Suprapubic skin (tissue), 4 donors: ENCODE data around the gene MKX. TPM values are rescaled to one million over a fixed set of nuclear protein-coding genes. Genes with fewer than 3 reads are reported as not detected.

Experiments used
- DNase-seq, 2 donors: peaks; one replicate each; pipeline ENCODE4 v3.0.0-alpha.2; 2019; ENCODE audit warnings: low spot score in 2 of 2
- H3K27ac ChIP-seq: fragments of 200-600 bp; sonication (generic); one replicate; pipeline ENCODE4 v1.5.1; 2019
- H3K27me3 ChIP-seq: fragments of 200-600 bp; sonication (generic); one replicate; pipeline ENCODE4 v1.5.1; 2019
- H3K36me3 ChIP-seq: fragments of 200-600 bp; sonication (generic); one replicate; pipeline ENCODE4 v1.5.1; 2019
- H3K4me1 ChIP-seq: fragments of 200-600 bp; sonication (generic); one replicate; pipeline ENCODE4 v1.5.1; 2019
- H3K4me3 ChIP-seq: fragments of 200-600 bp; sonication (generic); one replicate; pipeline ENCODE4 v1.5.1; 2019; ENCODE audit warnings: mild to moderate bottlenecking
- H3K9me3 ChIP-seq: fragments of 200-600 bp; sonication (generic); one replicate; pipeline ENCODE4 v1.5.1; 2019
- EP300 ChIP-seq: sonication (generic); formaldehyde crosslinking; IDR thresholded peaks from one replicate; pipeline ENCODE4 v1.6.1; 2017; ENCODE audit warnings: antibody characterized with exemption
- POLR2A ChIP-seq, 2 donors: fragments of 450-650 bp; IDR thresholded peaks; one replicate each; pipeline ENCODE4 v1.6.1; 2017; ENCODE audit warnings: antibody characterized with exemption in 2 of 2, mild to moderate bottlenecking in 2 of 2, moderate library complexity in 2 of 2
- POLR2AphosphoS5 ChIP-seq, 3 donors: sonication (generic); formaldehyde crosslinking; IDR thresholded peaks; one replicate each; pipeline ENCODE4 v1.6.1; 2017; ENCODE audit warnings: antibody characterized with exemption in 3 of 3
- WGBS: methylation state at CpG from one replicate; pipeline ENCODE4 v1.1.5; 2018; 5-methylcytosine and 5-hydroxymethylcytosine counted together
- total RNA-seq, 4 donors: library from RNA; depleted of rRNA; stranded (reverse); fragments of >200 nt; gene quantifications; one replicate each; pipeline ENCODE4 v1.1.0, GENCODE V29; 2016
- TF ChIP-seq, protein P1 (sequence below), 2 donors: fragments of 200-600 bp in 1 of 2; fragments of 450-650 bp in 1 of 2; sonication (generic) in 1 of 2; IDR thresholded peaks; one replicate each; pipeline ENCODE4 v1.5.1; 2016 to 2019; ENCODE audit warnings: antibody characterized with exemption in 2 of 2, mild to moderate bottlenecking in 1 of 2, moderate library complexity in 1 of 2

Gene MKX
- total RNA-seq, 4 donors from 2014 or later: 0.25 to 0.68 (median 0.55) TPM

DNA sequence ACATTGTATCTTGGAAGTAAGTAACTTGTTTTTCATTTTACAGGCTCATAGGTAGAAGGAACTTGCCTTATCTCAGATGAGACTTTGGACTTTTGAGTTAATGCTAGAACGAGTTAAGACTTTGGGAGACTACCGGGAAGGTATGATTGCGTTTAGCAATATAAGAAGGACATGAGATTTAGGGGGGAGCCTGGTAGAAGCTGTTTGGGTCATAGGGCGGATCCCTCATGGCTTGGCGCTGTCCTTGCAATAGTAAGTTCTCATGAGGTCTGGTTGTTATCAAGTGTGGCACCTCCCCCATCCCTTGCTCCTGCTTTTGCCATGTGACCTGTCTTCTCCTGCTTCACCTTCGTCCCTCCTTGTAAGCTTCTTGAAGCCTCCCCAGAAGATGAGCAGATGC, 110.3 kb downstream of the MKX start:
- TF ChIP-seq POLR2A (IDR thresholded peaks at IDR 0.05) (no peak), EP300 (no peak), POLR2AphosphoS5 (IDR thresholded peaks at IDR 0.05) (no peak)
- TF ChIP-seq, protein P1, sequence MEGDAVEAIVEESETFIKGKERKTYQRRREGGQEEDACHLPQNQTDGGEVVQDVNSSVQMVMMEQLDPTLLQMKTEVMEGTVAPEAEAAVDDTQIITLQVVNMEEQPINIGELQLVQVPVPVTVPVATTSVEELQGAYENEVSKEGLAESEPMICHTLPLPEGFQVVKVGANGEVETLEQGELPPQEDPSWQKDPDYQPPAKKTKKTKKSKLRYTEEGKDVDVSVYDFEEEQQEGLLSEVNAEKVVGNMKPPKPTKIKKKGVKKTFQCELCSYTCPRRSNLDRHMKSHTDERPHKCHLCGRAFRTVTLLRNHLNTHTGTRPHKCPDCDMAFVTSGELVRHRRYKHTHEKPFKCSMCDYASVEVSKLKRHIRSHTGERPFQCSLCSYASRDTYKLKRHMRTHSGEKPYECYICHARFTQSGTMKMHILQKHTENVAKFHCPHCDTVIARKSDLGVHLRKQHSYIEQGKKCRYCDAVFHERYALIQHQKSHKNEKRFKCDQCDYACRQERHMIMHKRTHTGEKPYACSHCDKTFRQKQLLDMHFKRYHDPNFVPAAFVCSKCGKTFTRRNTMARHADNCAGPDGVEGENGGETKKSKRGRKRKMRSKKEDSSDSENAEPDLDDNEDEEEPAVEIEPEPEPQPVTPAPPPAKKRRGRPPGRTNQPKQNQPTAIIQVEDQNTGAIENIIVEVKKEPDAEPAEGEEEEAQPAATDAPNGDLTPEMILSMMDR (IDR thresholded peaks at IDR 0.05): no peak
- no peak for DNase-seq
- no peaks in the 10 kb centered on the region for H3K36me3 ChIP-seq
- H3K27me3 ChIP-seq: no peaks in the 10 kb centered on the region
- H3K4me3 ChIP-seq: no peak overlapping the region
- no peak overlapping the region for H3K27ac ChIP-seq
- WGBS: 88% methylated on average over 6 of the region's 6 CpGs
- H3K4me1 ChIP-seq: no peaks in the 10 kb centered on the region
- no peaks in the 10 kb centered on the region for H3K9me3 ChIP-seq

DNA sequence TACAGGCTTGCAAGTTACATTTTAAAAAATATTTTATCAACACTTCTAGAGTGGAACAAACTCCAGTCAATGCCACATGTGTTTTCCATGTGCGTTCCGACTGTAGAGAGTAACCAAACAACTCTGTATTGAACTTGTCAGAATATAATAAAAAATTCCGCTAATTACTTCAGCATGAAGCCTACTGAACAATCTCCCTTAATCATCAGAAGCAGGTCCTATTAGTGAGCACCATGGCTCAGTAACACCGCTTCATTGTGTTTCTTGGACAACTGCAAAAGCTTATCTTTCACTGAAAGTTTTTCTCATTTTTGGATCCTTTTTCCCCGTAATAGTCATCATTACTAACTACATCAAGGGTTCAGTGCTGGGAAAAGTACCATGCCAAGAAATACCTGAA, 117.0 kb downstream of the MKX start:
- WGBS: 63% methylated on average over 5 of the region's 5 CpGs
- Histone ChIP-seq H3K27me3 (no peaks in the 10 kb centered on the region), H3K36me3 (no peaks in the 10 kb centered on the region), H3K4me3 (no peak overlapping the region), H3K4me1 (peaks cover 14% of the 10 kb centered on the region), H3K27ac (no peak overlapping the region), H3K9me3 (no peaks in the 10 kb centered on the region)
- TF ChIP-seq POLR2AphosphoS5 (IDR thresholded peaks at IDR 0.05): no peak
- no peak for TF ChIP-seq EP300
- TF ChIP-seq POLR2A (IDR thresholded peaks at IDR 0.05): no peak
- TF ChIP-seq, protein P1 (IDR thresholded peaks at IDR 0.05): no peak
- DNase-seq: no peak

DNA sequence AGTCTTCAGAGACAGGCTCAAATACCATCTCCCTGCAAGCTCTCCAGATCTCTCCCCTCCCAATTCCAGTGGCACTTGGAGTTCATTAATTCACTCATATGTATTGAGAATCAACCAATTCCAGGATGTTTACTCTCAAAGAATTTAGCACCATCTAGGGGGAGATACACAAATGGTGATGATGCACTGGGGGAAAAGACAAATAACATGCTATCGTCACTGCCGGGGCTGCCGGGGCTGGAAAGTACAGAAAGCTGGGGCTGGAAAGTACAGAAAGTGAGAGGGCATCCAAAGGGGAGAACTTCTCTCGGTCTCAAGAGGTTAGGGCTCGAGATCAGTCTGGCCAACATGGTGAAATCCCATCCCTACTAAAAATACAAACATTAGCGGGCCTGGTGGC, 118.7 kb downstream of the MKX start:
- no peaks in the 10 kb centered on the region for H3K36me3 ChIP-seq
- 71% methylated on average over 6 of the region's 6 CpGs for WGBS
- H3K9me3 ChIP-seq: no peaks in the 10 kb centered on the region
- no peak for DNase-seq
- H3K4me3 ChIP-seq: no peak overlapping the region
- no peak overlapping the region for H3K27ac ChIP-seq
- peaks cover 15% of the 10 kb centered on the region for H3K4me1 ChIP-seq
- H3K27me3 ChIP-seq: no peaks in the 10 kb centered on the region
- TF ChIP-seq, protein P1 (IDR thresholded peaks at IDR 0.05): no peak
- TF ChIP-seq EP300 (no peak), POLR2A (IDR thresholded peaks at IDR 0.05) (no peak), POLR2AphosphoS5 (IDR thresholded peaks at IDR 0.05) (no peak)

DNA sequence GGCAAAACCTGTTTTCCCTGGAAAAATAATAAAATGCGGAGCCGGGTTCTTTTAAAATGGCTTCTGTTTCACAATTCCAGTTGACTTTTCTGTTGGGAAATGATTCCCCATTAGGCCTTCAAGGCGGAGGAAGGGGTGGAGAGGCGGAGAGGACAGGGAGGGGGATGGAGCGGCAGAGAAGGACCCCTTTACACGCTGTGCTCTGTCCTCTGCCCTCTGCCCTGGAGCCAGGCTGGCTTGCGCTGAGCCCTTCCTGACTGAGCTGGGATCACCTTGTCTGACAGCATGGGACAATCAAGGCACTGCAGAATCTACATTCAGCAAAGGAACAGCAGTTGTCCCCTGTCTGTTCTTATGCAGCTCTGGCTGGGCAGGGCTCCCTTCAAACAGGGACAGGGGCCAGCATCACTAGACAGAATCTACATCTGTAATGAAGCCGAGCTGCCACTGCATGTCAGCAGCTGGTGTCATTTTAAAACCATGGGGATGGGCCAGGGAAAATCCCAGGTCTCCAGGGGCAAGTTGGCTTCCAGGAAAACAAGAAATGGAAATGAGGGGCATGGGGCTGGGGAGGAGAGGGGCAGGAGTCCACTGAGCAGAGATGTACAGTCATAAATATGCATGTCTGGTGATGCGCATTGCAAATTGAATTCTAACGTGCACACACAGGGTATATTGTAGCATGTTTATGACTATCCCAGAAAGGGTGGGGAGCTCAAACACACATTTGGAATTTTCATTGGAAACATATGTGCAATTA, 120.0 kb downstream of the MKX start:
- WGBS: 50% methylated on average over 10 of the region's 10 CpGs
- Histone ChIP-seq H3K4me3 (no peak overlapping the region), H3K27me3 (no peaks in the 10 kb centered on the region), H3K27ac (peak overlapping the region; percentile 6), H3K4me1 (peaks cover 25% of the 10 kb centered on the region), H3K36me3 (no peaks in the 10 kb centered on the region), H3K9me3 (no peaks in the 10 kb centered on the region)
- TF ChIP-seq EP300 (no peak), POLR2A (IDR thresholded peaks at IDR 0.05) (no peak), POLR2AphosphoS5 (IDR thresholded peaks at IDR 0.05) (no peak)
- TF ChIP-seq, protein P1 (IDR thresholded peaks at IDR 0.05): no peak
- DNase-seq: no peak

DNA sequence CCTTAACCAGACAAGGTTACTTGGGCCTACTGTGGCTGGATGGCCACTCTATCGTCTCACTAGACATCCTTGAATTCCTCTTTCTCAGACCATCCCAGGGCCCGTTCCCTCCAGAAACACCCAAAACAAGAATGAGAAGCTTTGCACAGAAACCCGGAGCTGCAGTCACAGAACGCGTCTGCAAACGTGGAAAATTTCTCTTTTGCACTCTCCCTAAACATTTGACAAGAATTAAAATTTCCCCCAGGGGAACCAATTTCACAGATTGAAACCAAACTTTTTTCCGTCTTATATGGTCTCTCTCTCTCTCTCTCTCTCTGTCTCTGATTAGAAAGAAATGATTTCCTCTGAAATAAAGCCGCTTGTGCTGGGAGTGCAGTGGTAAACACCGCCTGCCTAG, 120.7 kb downstream of the MKX start:
- no peak overlapping the region for H3K4me3 ChIP-seq
- DNase-seq: no peak
- H3K36me3 ChIP-seq: no peaks in the 10 kb centered on the region
- no peak overlapping the region for H3K27ac ChIP-seq
- H3K27me3 ChIP-seq: no peaks in the 10 kb centered on the region
- H3K4me1 ChIP-seq: peaks cover 30% of the 10 kb centered on the region
- H3K9me3 ChIP-seq: no peaks in the 10 kb centered on the region
- TF ChIP-seq, protein P1 (IDR thresholded peaks at IDR 0.05): no peak
- 69% methylated on average over 9 of the region's 9 CpGs for WGBS

Other genes with a start within 250 kb of the MKX start
- gene RAB18, start 241.5 kb downstream of the MKX start, total RNA-seq: 10 to 100 TPM; 50.1 to 78.1 (median 65.2) TPM